NCI-H1105 treated with DMSO at 0.1 percent for 48 hours (cell line): ENCODE data around the gene PRAC1.
A peak's percentile ranks its signal among the peaks of the same experiment; 100 is the strongest.

Experiments used
- DNase-seq: peaks from one replicate; lab custom pipeline; 2025; lab: John Stamatoyannopoulos, UW

The PRAC1 gene

DNA sequence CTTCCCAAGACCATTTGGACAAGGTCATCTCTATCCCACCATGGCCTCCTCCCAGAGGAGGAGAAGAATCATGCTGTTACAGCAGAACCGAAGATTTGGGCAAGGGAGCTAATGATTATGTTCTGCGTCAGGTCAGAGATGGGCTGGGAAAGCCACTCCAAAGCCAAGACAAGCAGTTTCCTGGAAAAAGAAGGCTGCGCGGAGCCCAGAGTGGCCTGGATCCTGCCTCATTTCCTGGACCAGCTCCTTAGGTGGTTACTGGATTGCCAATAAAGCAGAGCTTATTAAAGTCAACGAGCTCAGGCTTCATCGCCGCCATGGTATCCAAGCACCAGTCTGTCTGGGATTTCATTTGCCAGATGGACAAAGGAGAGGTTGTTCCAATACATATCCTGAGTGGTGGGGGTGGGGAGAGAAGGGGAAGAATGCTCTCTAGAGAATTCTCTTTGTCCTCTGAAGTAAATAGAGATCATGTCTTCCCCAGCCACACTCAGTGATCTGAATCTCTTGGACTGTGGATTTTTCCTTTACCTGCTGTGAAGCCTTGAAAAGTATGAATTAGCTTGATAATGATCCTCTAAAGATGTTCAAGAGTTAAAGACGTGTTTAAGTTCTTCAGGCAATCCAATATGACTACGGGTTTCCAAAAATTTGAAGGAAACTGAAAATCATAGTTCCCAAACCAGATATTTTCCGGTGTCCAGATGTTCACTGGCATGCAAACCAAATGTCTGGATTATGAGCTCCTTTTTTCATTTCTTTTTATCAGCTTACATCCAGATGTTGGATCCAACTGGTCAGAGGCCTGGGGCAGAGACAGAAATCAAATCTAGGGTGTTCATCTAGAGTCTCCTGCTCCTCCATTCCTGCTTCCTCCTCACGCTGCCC is 17.7 kb downstream of the PRAC1 start:
- peak; percentile 27 for DNase-seq

DNA sequence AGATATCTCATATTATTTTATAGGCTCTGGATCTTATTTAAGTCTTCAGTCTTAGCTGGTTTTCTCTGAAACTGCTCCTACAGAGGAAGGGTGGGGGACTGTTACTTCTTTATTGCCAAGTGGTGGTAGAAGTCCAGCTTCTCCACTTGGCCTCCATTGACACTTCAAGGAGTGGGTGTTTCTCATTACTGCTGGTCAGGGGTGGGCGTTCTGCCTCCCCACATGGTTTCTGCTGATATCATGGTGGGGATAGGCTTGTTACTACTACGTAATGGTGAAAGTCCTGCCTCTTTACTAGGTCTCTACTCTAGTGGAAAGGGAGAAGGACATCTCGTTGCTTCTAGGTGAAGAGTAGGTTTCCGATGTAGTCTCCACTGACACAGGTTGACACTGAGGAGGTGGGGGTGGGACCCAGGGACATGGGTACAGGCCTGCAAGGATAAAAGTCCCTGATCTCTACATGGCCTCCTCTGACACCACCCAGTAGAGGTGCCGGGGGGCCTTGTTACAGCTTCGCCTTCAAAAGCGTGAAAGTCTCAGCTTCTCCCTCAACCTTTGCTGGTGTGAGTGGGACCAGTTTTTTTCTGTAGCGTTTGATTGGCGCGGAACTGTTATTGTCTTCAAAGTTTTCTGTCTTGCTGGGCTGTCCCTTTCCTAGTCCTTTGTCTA is 20.3 kb downstream of the PRAC1 start:
- DNase-seq: no peak

GRCh38 chr17:48693178-48693577 is 29.1 kb downstream of the PRAC1 start:
- DNase-seq: no peak

DNA sequence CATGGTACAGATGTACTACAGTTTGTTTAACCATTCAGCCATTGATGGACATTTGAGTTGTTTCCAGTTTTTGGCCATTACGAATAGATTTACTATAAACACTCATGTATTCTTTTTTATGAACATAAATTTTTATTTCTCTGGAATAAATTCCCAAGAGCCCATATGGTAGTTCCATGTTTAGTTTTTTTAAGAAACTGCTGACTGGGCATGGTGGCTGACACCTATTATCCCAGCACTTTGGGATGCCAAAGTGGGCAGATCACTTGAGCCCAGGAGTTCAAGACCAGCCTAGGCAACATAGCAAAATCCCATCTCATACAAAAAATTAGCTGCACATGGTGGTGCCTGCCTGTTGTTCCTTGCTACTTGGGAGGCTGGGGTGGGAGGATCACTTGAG is 30.3 kb downstream of the PRAC1 start:
- DNase-seq: no peak

- DNase-seq: no peak
Observed at GRCh38 chr17:48690655-48691054, 31.7 kb downstream of the PRAC1 start.

DNA sequence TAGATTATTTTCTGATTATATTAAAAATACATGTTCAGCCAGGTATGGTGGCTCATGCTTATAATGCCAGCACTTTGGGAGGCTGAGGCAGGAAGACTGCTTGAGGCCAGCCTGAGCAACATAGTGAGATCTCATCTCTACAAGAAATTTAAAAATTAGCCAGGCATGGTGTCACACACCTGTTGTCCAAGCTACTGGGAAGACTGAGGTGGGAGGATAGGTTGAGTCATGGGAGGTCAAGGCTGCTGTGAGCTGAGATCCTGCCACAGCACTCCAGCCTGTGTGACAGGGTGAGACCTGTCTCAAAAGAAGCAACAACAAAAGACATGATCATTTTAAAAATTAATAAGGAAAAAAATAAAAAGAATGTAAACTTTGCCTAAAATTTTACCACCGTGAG is 40.7 kb downstream of the PRAC1 start:
- no peak for DNase-seq

GRCh38 chr17:48679385-48680096 is 42.8 kb downstream of the PRAC1 start:
- DNase-seq: no peak

GRCh38 chr17:48678141-48678971 is 44.0 kb downstream of the PRAC1 start:
- DNase-seq: peak; percentile 64

DNA sequence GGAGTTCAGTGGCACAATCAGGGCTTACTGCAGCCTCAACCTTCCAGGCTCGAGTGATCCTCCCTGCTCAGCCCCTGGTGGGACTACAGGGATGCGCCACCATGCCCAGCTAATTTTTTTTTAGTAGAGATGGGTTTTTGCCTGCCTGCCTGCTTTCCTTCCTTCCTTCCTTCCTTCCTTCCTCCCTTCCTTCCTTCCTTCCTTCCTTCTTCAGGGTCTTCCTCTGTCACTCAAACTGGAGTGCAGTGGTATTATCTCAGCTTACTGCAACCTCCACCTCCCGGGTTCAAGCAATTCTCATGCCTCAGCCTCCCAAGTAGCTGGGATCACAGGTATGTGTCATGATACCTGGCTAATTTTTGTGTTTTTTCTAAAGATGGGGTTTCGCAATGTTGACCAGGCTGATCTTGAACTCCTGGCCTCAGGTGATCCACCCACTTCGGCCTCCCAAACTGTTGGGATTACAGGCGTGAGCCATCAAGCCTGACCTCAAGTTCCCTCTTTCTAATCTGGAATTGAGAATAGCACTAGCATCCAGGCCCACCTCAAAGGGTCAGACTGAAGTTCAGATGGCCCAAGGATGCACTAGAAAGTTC is 45.3 kb downstream of the PRAC1 start:
- no peak for DNase-seq

- DNase-seq: no peak
Observed at GRCh38 chr17:48672340-48672739, 50.0 kb downstream of the PRAC1 start.
